HL-60/S4 treated with retinoic acid at 250 ng/mL for 4 days and 3 days (cell line): Measurements from ENCODE around the gene SLC12A7.

Experiments used
- in situ Hi-C: fragments of 300-500 bp; cut with MboI; formaldehyde crosslinking; loops from 2 replicates; pipeline ENCODE4 v1.7.0; 2022; ENCODE audit warnings: low sequenced_read_pairs

SLC12A7 gene

DNA sequence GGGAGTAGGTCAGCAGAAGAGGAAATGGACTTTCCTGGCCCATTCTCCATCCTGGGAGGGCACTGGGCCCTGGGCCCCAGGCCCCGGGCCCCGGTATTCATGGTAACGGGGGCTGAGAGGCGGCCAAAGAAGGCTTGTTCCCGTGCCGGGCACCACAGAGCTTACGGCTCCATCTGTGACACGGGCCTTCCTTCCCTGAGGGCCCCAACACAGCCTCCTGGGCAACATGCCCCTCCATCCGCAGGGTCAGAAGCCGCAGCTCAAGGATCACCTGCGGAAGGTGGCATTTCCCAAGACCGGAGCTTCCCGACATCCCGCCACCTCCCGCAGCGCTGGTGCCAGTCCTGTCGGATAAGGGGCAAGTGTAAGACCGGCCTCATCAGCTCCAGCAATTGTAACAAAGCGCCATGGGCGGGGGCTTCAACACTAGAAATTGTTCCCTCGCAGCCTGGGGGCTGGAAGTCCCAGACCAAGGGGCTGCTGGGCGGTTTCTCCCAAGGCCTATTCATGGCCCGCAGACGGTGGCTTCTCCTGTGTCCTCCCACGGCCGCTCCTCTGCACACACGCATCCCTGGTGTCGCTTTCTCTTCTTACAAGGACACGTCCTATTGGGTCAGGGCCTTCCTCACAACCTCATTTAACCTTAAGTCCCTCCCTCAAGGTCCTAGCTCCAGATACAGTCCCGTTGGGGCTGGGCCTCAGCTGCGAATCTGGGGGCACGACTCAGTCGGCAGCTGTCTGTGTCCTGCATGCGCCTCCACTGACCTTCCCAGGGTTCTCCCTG, 31.2 kb upstream of the SLC12A7 start:
- in situ Hi-C loops, result no loop called here

DNA sequence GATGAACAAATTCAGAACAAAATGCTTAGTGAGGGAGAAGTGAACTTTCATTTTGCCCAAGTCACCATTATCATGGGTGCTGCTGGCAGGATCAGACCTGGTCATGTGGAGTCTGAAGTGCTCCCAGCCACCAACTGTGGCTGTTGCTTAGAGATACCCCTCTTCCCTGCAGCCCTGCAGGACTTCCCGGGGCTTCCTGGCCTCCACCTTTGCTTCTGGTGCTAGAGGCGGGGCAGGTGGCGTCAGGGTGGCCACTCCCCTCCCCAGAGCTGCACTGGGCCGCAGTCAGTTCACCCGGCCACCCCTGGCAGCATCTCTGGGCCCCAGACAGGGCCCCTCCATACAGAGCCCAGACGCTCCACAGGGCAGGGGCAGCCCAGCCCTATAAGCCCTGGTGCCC, 30.0 kb upstream of the SLC12A7 start:
- in situ Hi-C loops, result no loop called here

DNA sequence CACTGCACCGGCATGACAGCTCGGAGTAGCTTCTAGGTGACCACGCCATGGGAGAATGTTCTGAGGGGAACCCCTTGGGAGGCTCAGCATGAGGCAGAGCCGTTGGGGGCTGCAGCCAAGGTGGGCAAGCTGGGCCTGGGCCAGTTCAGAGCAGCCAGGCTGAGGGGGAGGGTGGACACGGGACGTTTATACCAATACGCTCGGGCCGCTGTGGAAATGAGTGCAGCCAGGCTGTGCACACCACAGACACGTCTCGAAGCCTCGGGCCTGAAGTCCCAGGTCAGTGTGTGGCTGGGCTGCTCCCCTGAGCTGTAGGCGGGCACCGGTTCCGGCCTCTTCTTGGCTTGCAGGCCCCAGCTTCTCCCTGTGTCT, 28.9 kb upstream of the SLC12A7 start:
- in situ Hi-C loops, result no loop called here

DNA sequence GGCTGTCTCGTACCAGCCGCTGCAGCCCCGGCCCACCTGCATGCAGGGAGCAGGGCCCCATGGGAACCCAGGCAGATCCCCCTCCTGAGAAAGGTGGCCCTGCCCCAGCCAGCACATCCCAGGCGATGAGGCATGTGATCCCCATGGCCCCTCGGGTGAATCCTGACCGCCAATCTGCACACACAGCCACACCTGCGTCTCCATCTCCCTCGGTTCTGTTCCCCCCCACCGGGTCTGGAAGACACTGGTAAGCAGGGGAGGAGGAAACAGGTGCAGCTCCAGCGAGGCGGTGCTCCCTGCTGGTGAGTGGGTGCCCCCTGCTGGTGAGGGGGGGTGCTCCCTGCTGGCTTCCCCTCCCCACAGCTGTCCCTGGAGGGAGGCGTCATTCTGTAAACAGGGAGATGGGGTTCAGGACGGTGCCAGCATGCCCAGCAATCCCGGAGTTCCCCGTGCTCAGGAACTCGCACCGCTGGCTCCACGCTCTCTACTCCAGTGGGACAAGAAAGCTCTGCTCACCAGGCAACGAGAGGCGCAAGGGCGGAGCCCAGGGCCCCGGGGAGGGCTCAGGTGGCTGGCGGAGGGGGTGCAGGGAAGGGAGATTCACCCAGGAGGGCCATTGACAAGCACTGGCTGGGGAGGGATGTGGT, 28.4 kb upstream of the SLC12A7 start:
- in situ Hi-C loops, result no loop called here

DNA sequence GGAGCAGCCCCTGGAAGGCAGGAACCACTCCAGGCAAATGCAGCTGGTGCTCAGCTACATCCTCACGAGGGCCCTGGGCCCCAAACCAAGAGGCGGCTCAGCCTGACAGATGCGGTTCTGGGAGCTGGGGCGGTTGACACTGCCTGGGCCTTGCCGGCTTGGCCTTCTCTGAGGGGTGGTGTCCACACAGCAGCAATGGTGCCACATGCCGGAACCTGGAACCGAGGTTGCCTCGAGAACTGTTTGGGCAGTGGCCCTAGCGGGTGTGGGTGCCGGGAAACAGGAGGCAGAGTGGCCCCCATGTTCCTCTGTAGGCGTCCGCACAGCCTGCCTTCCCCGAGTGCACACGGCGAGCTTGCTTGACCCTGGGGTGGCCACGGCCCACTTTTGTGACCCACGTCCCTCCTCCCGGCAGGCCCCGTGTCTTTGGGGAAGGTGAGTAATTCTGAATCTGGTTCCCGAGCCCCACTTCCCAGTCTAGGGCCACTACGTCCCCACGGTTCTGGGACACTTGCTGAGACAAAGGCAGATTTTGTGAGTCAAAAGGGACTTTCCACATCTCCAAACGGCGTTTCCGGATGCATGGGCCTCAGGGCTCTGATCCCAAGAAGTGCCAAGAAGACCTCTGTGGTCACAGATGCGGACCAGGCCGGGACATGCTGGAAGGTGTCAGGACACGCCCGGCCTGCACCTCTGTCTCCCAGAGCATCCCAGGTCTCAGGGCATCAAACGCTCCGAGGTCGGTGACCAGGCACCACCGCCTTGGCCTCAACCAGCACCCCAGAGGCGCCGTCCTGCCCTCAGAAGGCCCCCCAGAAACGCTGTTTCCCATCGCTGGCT, 27.7 kb upstream of the SLC12A7 start:
- in situ Hi-C loops, result no loop called here

- in situ Hi-C loops, result no loop called here
These were observed 26.8 kb upstream of the SLC12A7 start for GRCh38 chr5:1138445-1139245.

DNA sequence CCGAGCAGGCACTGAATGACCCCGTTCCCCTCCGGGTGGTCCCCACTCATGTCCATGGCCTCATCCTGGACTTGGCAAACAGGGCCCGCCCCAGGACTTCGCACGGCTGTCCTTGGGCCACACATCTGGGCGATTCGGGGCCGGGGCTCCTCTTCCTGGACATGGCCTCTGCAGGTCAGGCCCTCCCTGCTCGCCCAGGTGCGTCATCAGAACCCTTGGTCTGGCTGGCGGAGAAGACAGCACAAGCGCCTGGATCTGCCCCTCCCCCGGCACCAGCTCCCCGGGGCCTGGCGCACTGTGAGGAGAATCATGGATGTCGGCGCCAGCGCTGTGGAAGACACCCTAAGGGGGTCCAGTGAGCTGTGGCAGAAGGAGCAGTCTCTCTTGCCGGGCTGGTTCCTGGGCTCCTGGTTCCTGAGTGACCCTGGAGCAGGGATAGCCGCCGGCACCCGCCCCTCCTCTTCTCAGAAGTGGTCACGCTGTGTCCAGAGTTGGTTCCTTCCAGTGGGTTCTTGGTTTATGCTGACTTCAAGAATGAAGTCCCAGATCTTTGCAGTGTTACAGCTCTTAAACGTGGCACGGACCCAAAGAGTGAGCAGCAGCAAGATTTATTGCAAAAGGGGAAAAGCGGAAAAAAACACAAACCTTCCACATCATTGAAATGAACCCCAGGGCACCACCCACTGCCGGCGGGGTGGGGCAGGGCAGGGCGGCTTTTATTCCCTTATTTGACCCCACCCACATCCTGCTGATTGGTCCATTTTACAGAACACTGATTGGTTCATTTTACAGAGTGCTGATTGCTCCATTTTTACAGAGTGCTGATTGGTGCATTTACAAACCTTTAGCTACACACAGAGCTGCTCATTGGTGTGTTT, 25.9 kb upstream of the SLC12A7 start:
- in situ Hi-C loops, result no loop called here

DNA sequence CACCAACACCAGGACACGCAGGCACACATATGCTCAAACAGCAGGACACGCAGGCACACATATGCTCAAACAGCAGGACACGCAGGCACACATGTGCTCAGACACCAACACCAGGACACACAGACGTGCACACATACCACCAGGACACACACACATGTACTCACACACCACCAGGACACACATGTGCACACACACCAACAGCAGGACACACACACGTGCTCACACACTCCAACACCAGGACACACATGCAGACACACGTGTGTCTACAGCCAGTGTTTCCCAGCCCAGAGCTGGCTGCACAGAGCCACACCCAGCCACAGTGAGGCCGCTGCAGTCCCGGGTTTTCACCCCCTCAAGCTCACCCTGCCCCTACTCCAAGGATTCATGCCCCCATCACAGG, 25.0 kb upstream of the SLC12A7 start:
- in situ Hi-C loops, result no loop called here

DNA sequence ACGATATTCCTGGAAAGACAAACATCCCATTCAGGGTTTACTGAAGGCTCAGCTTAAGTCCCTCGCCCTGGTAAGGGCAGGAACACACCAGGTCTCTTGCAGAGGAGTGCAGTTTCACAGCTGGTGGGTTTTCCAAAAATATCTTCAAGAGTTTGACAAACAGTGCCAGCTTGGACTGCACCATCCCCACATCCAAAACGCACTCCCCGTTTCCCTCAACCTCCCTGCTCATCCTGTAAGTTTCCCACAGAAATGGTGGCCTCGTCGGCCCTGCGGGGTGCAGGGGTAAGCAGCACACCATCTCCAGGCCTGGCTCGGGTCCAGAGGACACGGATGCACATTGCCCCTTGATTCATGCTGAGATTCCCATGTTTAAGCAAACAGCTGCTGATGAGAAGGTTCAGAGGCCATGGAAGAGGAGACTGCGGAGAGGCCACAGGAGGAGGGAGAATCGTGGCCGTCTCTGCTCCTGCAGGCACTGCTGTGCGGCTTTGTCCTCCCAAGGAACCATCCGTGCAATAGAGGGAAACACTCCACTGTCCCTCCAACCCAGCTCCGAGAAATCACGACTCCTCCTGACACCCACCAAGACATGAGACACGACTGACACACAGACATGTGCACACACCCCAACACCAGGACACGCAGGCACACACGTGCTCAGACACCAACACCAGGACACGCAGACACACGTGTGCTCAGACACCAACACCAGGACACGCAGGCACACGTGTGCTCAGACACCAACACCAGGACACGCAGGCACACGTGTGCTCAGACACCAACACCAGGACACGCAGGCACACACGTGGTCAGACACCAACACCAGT, 24.0 kb upstream of the SLC12A7 start:
- in situ Hi-C loops, result no loop called here

- in situ Hi-C loops, result no loop called here
These were observed 22.6 kb upstream of the SLC12A7 start for GRCh38 chr5:1134478-1134877.

- in situ Hi-C loops, result no loop called here
These were observed 21.8 kb upstream of the SLC12A7 start for GRCh38 chr5:1133510-1134201.

DNA sequence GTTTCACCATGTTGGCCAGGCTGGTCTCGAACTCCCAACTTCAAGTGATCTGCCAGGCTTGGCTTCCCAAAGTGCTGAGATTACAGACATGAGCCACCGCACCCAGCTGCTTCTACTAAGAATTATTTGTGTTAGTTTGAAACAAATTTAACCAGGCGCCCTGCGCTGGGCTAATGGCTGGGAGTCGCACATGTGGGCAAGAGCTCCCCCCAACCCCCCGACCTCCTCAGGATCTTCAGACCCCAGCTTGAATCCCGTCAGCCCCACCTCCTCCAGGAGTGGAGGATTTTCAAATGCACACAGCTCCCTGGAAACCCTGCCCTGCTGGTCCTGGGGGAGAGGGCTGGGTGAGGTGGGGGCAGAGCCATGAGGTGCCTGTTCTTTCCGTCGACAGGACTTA, 21.2 kb upstream of the SLC12A7 start:
- in situ Hi-C loops, result no loop called here

GRCh38 chr5:1132570-1132969, 20.7 kb upstream of the SLC12A7 start:
- in situ Hi-C loops, result no loop called here

- in situ Hi-C loops, result no loop called here
These were observed 19.9 kb upstream of the SLC12A7 start for GRCh38 chr5:1131726-1132125.

- in situ Hi-C loops, result no loop called here
These were observed 19.3 kb upstream of the SLC12A7 start for GRCh38 chr5:1131191-1131621.

DNA sequence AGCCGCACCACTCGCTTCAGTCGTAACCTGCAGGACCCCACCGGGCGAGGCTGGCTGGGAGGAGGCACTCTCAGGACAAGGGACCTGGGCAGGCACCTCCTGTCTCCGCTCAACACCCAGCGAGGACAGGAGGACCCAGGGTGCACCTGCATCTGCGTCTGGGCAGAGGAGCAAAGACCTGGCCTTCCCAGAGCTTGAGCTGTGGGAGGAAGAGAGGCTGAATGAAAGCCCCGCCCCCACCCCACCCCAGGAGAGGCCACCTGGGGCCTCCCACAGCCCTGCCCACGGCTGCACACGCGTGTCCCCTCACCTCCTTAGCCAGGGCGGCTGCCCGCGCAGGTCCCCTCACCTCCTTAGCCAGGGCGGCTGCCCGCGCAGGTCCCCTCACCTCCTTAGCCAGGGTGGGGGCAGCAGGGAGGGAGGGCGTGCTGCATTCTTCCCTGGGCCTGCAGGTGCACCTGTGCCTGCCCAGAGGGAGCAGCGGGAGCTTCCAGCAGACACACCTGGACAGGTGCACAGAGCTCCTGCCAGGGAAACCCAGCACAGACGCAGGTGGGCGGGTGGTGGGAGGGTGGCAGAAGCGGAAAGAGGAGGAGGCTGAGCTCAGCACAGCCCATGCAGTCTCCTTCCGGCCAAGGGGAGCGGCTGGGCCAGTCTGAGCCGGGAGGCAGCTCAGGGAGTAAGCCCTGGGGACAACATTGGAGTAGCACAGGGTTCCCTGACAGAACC, 18.5 kb upstream of the SLC12A7 start:
- in situ Hi-C loops, result no loop called here

- in situ Hi-C loops, result no loop called here
These were observed 17.8 kb upstream of the SLC12A7 start for GRCh38 chr5:1129711-1130055.
